Fibroblast of skin of left quadriceps (primary cell): ENCODE measurements around the gene CDH6.

Experiments used
- DNase-seq, 2 experiments: peaks; one replicate each; pipeline ENCODE4 v3.0.0-alpha.2; 2013; ENCODE audit warnings: low read depth in 2 of 2

CDH6 gene

GRCh38 chr5:31250201-31250600, 56.7 kb downstream of the CDH6 start:
- DNase-seq = no peak

- DNase-seq = no peak
Observed at GRCh38 chr5:31251032-31251431, 57.5 kb downstream of the CDH6 start.

GRCh38 chr5:31255041-31255440, 61.6 kb downstream of the CDH6 start:
- no peak for DNase-seq

GRCh38 chr5:31268256-31268655, 74.8 kb downstream of the CDH6 start:
- no peak for DNase-seq

- no peak for DNase-seq
Observed at GRCh38 chr5:31268686-31269085, 75.2 kb downstream of the CDH6 start.

GRCh38 chr5:31269259-31269658, 75.8 kb downstream of the CDH6 start:
- DNase-seq = no peak

GRCh38 chr5:31270396-31270795, 76.9 kb downstream of the CDH6 start:
- no peak for DNase-seq

GRCh38 chr5:31271567-31271966, 78.1 kb downstream of the CDH6 start:
- no peak for DNase-seq

GRCh38 chr5:31273161-31273560, 79.7 kb downstream of the CDH6 start:
- DNase-seq = no peak

- DNase-seq = no peak
Observed at GRCh38 chr5:31273631-31274378, 80.3 kb downstream of the CDH6 start.

- DNase-seq = no peak
Observed at GRCh38 chr5:31280210-31280609, 86.7 kb downstream of the CDH6 start.

GRCh38 chr5:31283326-31283725, 89.8 kb downstream of the CDH6 start:
- no peak for DNase-seq

GRCh38 chr5:31285025-31285424, 91.5 kb downstream of the CDH6 start:
- DNase-seq = no peak

GRCh38 chr5:31287985-31288384, 94.5 kb downstream of the CDH6 start:
- DNase-seq = no peak

GRCh38 chr5:31289429-31289828, 95.9 kb downstream of the CDH6 start:
- DNase-seq = no peak

- no peak for DNase-seq
Observed at GRCh38 chr5:31291323-31291854, 97.9 kb downstream of the CDH6 start.

GRCh38 chr5:31300501-31300900, 107.0 kb downstream of the CDH6 start:
- DNase-seq = no peak

- no peak for DNase-seq
Observed at GRCh38 chr5:31301833-31302232, 108.3 kb downstream of the CDH6 start.

GRCh38 chr5:31303688-31304087, 110.2 kb downstream of the CDH6 start:
- no peak for DNase-seq

GRCh38 chr5:31317665-31318064, 124.2 kb downstream of the CDH6 start:
- no peak for DNase-seq

GRCh38 chr5:31319335-31319734, 125.8 kb downstream of the CDH6 start:
- no peak for DNase-seq

- no peak for DNase-seq
Observed at GRCh38 chr5:31322946-31323345, 129.5 kb downstream of the CDH6 start.

GRCh38 chr5:31324842-31325241, 131.4 kb downstream of the CDH6 start:
- DNase-seq = no peak
